Measurements from ENCODE around the gene TMC3. TPM values are rescaled to one million over a fixed set of nuclear protein-coding genes. Genes with fewer than 3 reads are reported as not detected.

The TMC3 gene
- total RNA-seq, 2 experiments from 2014 or later, result not detected

GRCh38 chr15:81293728-81294515 is 80.1 kb downstream of the TMC3 start:
- peak; percentile 90 for DNase-seq
- Mint-ChIP-seq H3K36me3 (ENCODE audit: low read depth) (peaks cover 12% of the 10 kb centered on the region), H3K27me3 (ENCODE audit: low read depth) (no peaks in the 10 kb centered on the region), H3K9me3 (no peaks in the 10 kb centered on the region), H3K27ac (peak overlapping the region; percentile 99), H3K4me3 (peak overlapping the region; percentile 93), H3K4me1 (ENCODE audit: low read depth) (peaks cover 80% of the 10 kb centered on the region)
- CTCF ChIA-PET, result interaction anchor here (0.9 to 7.7 kb wide), 7 partner anchors 8 to 29 kb away, joined by 3 to 49 read pairs (median 7); no protein-coding TSS in a partner anchor
- intact Hi-C loops (cut with micrococcal nuclease), result loop anchor here (1.0 to 10.0 kb wide), 7 partner anchors 8 to 1521 kb away; partner anchors contain the start of genes EFL1, MEX3B and SAXO2

GRCh38 chr15:81292523-81293001 is 81.5 kb downstream of the TMC3 start:
- intact Hi-C loops (cut with micrococcal nuclease), result loop anchor here (1.0 to 10.0 kb wide), 4 partner anchors 488 to 1522 kb away; partner anchors contain the start of genes EFL1 and SAXO2
- no peaks in the 10 kb centered on the region for H3K9me3 Mint-ChIP-seq
- H3K27ac Mint-ChIP-seq, result peak overlapping the region; percentile 99
- peak overlapping the region; percentile 93 for H3K4me3 Mint-ChIP-seq
- H3K36me3 Mint-ChIP-seq (ENCODE audit: low read depth), result peaks cover 17% of the 10 kb centered on the region
- CTCF ChIA-PET, result interaction anchor here (0.9 to 7.7 kb wide), 8 partner anchors 8 to 40 kb away, joined by 3 to 49 read pairs (median 8); no protein-coding TSS in a partner anchor
- peaks cover 92% of the 10 kb centered on the region for H3K4me1 Mint-ChIP-seq (ENCODE audit: low read depth)
- no peaks in the 10 kb centered on the region for H3K27me3 Mint-ChIP-seq (ENCODE audit: low read depth)
- DNase-seq, result peak; percentile 80

GRCh38 chr15:81291916-81292522 is 82.0 kb downstream of the TMC3 start:
- peak overlapping the region; percentile 93 for H3K4me3 Mint-ChIP-seq
- peaks cover 94% of the 10 kb centered on the region for H3K4me1 Mint-ChIP-seq (ENCODE audit: low read depth)
- peaks cover under 1% of the 10 kb centered on the region for H3K9me3 Mint-ChIP-seq
- DNase-seq, result no peak
- CTCF ChIA-PET, result interaction anchor here (0.9 to 7.7 kb wide), 11 partner anchors 8 to 41 kb away, joined by 3 to 49 read pairs (median 7); no protein-coding TSS in a partner anchor
- peak overlapping the region; percentile 99 for H3K27ac Mint-ChIP-seq
- H3K36me3 Mint-ChIP-seq (ENCODE audit: low read depth), result peaks cover 15% of the 10 kb centered on the region
- intact Hi-C loops (cut with micrococcal nuclease), result loop anchor here (10.0 kb wide), 3 partner anchors 487 to 1523 kb away; partner anchors contain the start of genes EFL1 and SAXO2
- no peaks in the 10 kb centered on the region for H3K27me3 Mint-ChIP-seq (ENCODE audit: low read depth)

- peaks cover 95% of the 10 kb centered on the region for H3K4me1 Mint-ChIP-seq (ENCODE audit: low read depth)
- peak overlapping the region; percentile 73 for H3K27ac Mint-ChIP-seq
- no peak overlapping the region for H3K4me3 Mint-ChIP-seq
- CTCF ChIA-PET, result interaction anchor here (0.9 to 7.7 kb wide), 5 partner anchors 12 to 111 kb away, joined by 3 to 49 read pairs (median 4); no protein-coding TSS in a partner anchor
- peaks cover 3% of the 10 kb centered on the region for H3K9me3 Mint-ChIP-seq
- intact Hi-C loops (cut with micrococcal nuclease), result loop anchor here (10.0 kb wide), 4 partner anchors 485 to 1525 kb away; partner anchors contain the start of genes EFL1 and SAXO2
- no peaks in the 10 kb centered on the region for H3K27me3 Mint-ChIP-seq (ENCODE audit: low read depth)
- peaks cover 22% of the 10 kb centered on the region for H3K36me3 Mint-ChIP-seq (ENCODE audit: low read depth)
- no peak for DNase-seq
Measured at GRCh38 chr15:81289910-81290309, 84.1 kb downstream of the TMC3 start.

- CTCF ChIA-PET, result no interaction called here
- intact Hi-C loops (cut with micrococcal nuclease), result loop anchor here (10.0 kb wide), 1 partner anchor 1116 kb away; no protein-coding TSS in a partner anchor
- peaks cover 91% of the 10 kb centered on the region for H3K4me1 Mint-ChIP-seq (ENCODE audit: low read depth)
- no peak overlapping the region for H3K4me3 Mint-ChIP-seq
- no peak for DNase-seq
- H3K27me3 Mint-ChIP-seq (ENCODE audit: low read depth), result no peaks in the 10 kb centered on the region
- peaks cover 26% of the 10 kb centered on the region for H3K36me3 Mint-ChIP-seq (ENCODE audit: low read depth)
- peaks cover 3% of the 10 kb centered on the region for H3K9me3 Mint-ChIP-seq
- H3K27ac Mint-ChIP-seq, result peak overlapping the region; percentile 73
Measured at GRCh38 chr15:81288616-81289015, 85.4 kb downstream of the TMC3 start.

- H3K36me3 Mint-ChIP-seq (ENCODE audit: low read depth), result peaks cover 26% of the 10 kb centered on the region
- peak overlapping the region; percentile 95 for H3K27ac Mint-ChIP-seq
- CTCF ChIA-PET, result interaction anchor here (2.6 kb wide), 1 partner anchor 22 kb away, joined by 15 read pairs; no protein-coding TSS in a partner anchor
- H3K9me3 Mint-ChIP-seq, result peaks cover 3% of the 10 kb centered on the region
- peaks cover 89% of the 10 kb centered on the region for H3K4me1 Mint-ChIP-seq (ENCODE audit: low read depth)
- no peaks in the 10 kb centered on the region for H3K27me3 Mint-ChIP-seq (ENCODE audit: low read depth)
- H3K4me3 Mint-ChIP-seq, result no peak overlapping the region
- no peak for DNase-seq
- intact Hi-C loops (cut with micrococcal nuclease), result loop anchor here (10.0 kb wide), 1 partner anchor 1117 kb away; no protein-coding TSS in a partner anchor
Measured at GRCh38 chr15:81288040-81288439, 86.0 kb downstream of the TMC3 start.

- H3K4me1 Mint-ChIP-seq (ENCODE audit: low read depth), result peaks cover 83% of the 10 kb centered on the region
- H3K4me3 Mint-ChIP-seq, result peak overlapping the region; percentile 75
- CTCF ChIA-PET, result interaction anchor here (0.6 to 2.6 kb wide), 9 partner anchors 8 to 180 kb away, joined by 3 to 15 read pairs (median 4); no protein-coding TSS in a partner anchor
- intact Hi-C loops (cut with micrococcal nuclease), result loop anchor here (1.0 to 10.0 kb wide), 5 partner anchors 8 to 1118 kb away; partner anchors contain the start of genes STARD5 and TLNRD1
- H3K27me3 Mint-ChIP-seq (ENCODE audit: low read depth), result no peaks in the 10 kb centered on the region
- peaks cover 3% of the 10 kb centered on the region for H3K9me3 Mint-ChIP-seq
- DNase-seq, result peak; percentile 52
- H3K27ac Mint-ChIP-seq, result peak overlapping the region; percentile 95
- H3K36me3 Mint-ChIP-seq (ENCODE audit: low read depth), result peaks cover 25% of the 10 kb centered on the region
Measured at GRCh38 chr15:81286621-81287121, 87.3 kb downstream of the TMC3 start.

GRCh38 chr15:81285461-81285860 is 88.6 kb downstream of the TMC3 start:
- Mint-ChIP-seq H3K9me3 (peaks cover 3% of the 10 kb centered on the region), H3K36me3 (ENCODE audit: low read depth) (peaks cover 29% of the 10 kb centered on the region), H3K27ac (peak overlapping the region; percentile 95), H3K4me3 (peak overlapping the region; percentile 75), H3K4me1 (ENCODE audit: low read depth) (peaks cover 84% of the 10 kb centered on the region), H3K27me3 (ENCODE audit: low read depth) (no peaks in the 10 kb centered on the region)
- CTCF ChIA-PET, result interaction anchor here (1.1 to 2.6 kb wide), 4 partner anchors 8 to 19 kb away, joined by 3 to 15 read pairs (median 4); no protein-coding TSS in a partner anchor
- intact Hi-C loops (cut with micrococcal nuclease), result loop anchor here (10.0 kb wide), 1 partner anchor 1119 kb away; no protein-coding TSS in a partner anchor
- peak; percentile 6 for DNase-seq

- H3K4me3 Mint-ChIP-seq, result peak overlapping the region; percentile 19
- peak overlapping the region; percentile 95 for H3K27ac Mint-ChIP-seq
Measured at GRCh38 chr15:81284256-81285031, 89.6 kb downstream of the TMC3 start.

GRCh38 chr15:81282911-81283310 is 91.1 kb downstream of the TMC3 start:
- peaks cover 26% of the 10 kb centered on the region for H3K36me3 Mint-ChIP-seq (ENCODE audit: low read depth)
- peaks cover 7% of the 10 kb centered on the region for H3K9me3 Mint-ChIP-seq
- no peaks in the 10 kb centered on the region for H3K27me3 Mint-ChIP-seq (ENCODE audit: low read depth)
- no peak overlapping the region for H3K4me3 Mint-ChIP-seq
- CTCF ChIA-PET, result interaction anchor here (0.6 to 2.7 kb wide), 5 partner anchors 8 to 117 kb away, joined by 3 to 12 read pairs (median 8); no protein-coding TSS in a partner anchor
- no peak overlapping the region for H3K27ac Mint-ChIP-seq
- peak; percentile 1 for DNase-seq
- intact Hi-C loops (cut with micrococcal nuclease), result loop anchor here (10.0 kb wide), 1 partner anchor 1122 kb away; no protein-coding TSS in a partner anchor
- H3K4me1 Mint-ChIP-seq (ENCODE audit: low read depth), result peaks cover 81% of the 10 kb centered on the region

More at GRCh38 chr15:81284256-81285031, 89.6 kb downstream of the TMC3 start:
- CTCF ChIA-PET, result interaction anchor here (0.5 to 2.7 kb wide), 4 partner anchors 9 to 49 kb away, joined by 3 to 12 read pairs (median 9); no protein-coding TSS in a partner anchor
- intact Hi-C loops (cut with micrococcal nuclease), result loop anchor here (10.0 kb wide), 1 partner anchor 1120 kb away; no protein-coding TSS in a partner anchor
- H3K27me3 Mint-ChIP-seq (ENCODE audit: low read depth), result no peaks in the 10 kb centered on the region
- peaks cover 3% of the 10 kb centered on the region for H3K9me3 Mint-ChIP-seq
- peaks cover 30% of the 10 kb centered on the region for H3K36me3 Mint-ChIP-seq (ENCODE audit: low read depth)
- H3K4me1 Mint-ChIP-seq (ENCODE audit: low read depth), result peaks cover 84% of the 10 kb centered on the region
- DNase-seq, result no peak

GRCh38 chr15:81282606-81282895 is 91.5 kb downstream of the TMC3 start:
- H3K27ac Mint-ChIP-seq, result no peak overlapping the region
- H3K4me3 Mint-ChIP-seq, result no peak overlapping the region
- intact Hi-C loops (cut with micrococcal nuclease), result loop anchor here (10.0 kb wide), 1 partner anchor 1122 kb away; no protein-coding TSS in a partner anchor
- DNase-seq, result peak; percentile 1
- no peaks in the 10 kb centered on the region for H3K27me3 Mint-ChIP-seq (ENCODE audit: low read depth)
- peaks cover 9% of the 10 kb centered on the region for H3K9me3 Mint-ChIP-seq
- CTCF ChIA-PET, result interaction anchor here (2.4 to 2.7 kb wide), 2 partner anchors 8 to 10 kb away, joined by 8 to 12 read pairs; no protein-coding TSS in a partner anchor
- peaks cover 26% of the 10 kb centered on the region for H3K36me3 Mint-ChIP-seq (ENCODE audit: low read depth)
- H3K4me1 Mint-ChIP-seq (ENCODE audit: low read depth), result peaks cover 80% of the 10 kb centered on the region

Data from activated naive CD4-positive, alpha-beta T cell treated with anti-CD3 and anti-CD28 coated beads for 36 hours (primary cell).